HepG2 (cell line): ENCODE results near the gene NGEF. TPM values are rescaled to one million over a fixed set of nuclear protein-coding genes. Genes with fewer than 3 reads are reported as not detected.

Experiments
- ATAC-seq: fragments of 200-7000 bp; cut with Tn5 transposase; 3 replicates; pipeline ENCODE4 v1.9.1; 2020; ENCODE audit warnings: mild to moderate bottlenecking, moderate library complexity
- BruUV-seq: library from RNA; stranded (reverse); fragments of 400-500 nt; replicated peaks from 2 replicates; lab custom pipeline; 2021; lab: Mats Ljungman, UMichigan
- CTCF ChIA-PET: fragments of 300-600 bp; formaldehyde crosslinking; extraction: SDS; loops from one replicate; lab custom pipeline; 2021; ENCODE audit warnings: low total read pairs, inconsistent platforms, low intra/inter-chr PET ratio; lab: Yijun Ruan, JAX
- POLR2A ChIA-PET: fragments of 350-600 bp; sonication (Branson Sonifier 250); formaldehyde crosslinking; loops from one replicate; lab custom pipeline; 2020; ENCODE audit warnings: antibody characterized with exemption, inconsistent platforms; lab: Yijun Ruan, JAX
- DNase-seq: peaks from one replicate; pipeline ENCODE4 v3.0.0-alpha.2; 2015; ENCODE audit warnings: low spot score
- FAIRE-seq: peaks from 3 replicates; lab custom pipeline; 2011; peaks lifted over from hg19 to GRCh38; lab: Jason Lieb, UNC
- H2AFZ ChIP-seq: one replicate; pipeline ENCODE4 v1.6.1; 2011; ENCODE audit warnings: low read length, inconsistent platforms
- H3K27ac ChIP-seq: fragments of 300-600 bp; 3 replicates; pipeline ENCODE4 v1.8.0; 2011; ENCODE audit warnings: mixed run types, mild to moderate bottlenecking, mixed read lengths, low read length, inconsistent platforms; ENCODE audit not compliant: insufficient read depth; ENCODE audit errors: extremely low read length
- H3K27me3 ChIP-seq, 2 experiments: fragments of 200-600 bp in 1 of 2; 2 replicates in 1 of 2; 3 replicates in 1 of 2; pipeline versions ENCODE4 v1.6.0 to v1.8.0; 2011; ENCODE audit warnings: low read length in 2 of 2, mild to moderate bottlenecking in 2 of 2, moderate library complexity in 2 of 2, inconsistent platforms in 1 of 2; ENCODE audit not compliant: insufficient read depth in 2 of 2, control insufficient read depth in 1 of 2
- H3K36me3 ChIP-seq, 2 experiments: fragments of 200-600 bp in 1 of 2; replicated peaks in 1 of 2; 2 replicates in 1 of 2; 3 replicates in 1 of 2; pipeline versions ENCODE4 v1.5.1 to v1.8.0; 2011; ENCODE audit warnings: low read length in 2 of 2, inconsistent platforms in 1 of 2; ENCODE audit not compliant: insufficient read depth in 2 of 2, control insufficient read depth in 1 of 2
- H3K4me1 ChIP-seq: 2 replicates; pipeline ENCODE4 v1.5.1; 2012; ENCODE audit warnings: low read length, inconsistent platforms; ENCODE audit not compliant: insufficient read depth
- H3K4me2 ChIP-seq: 2 replicates; pipeline ENCODE4 v1.6.0; 2011; ENCODE audit warnings: low read depth, low read length, inconsistent platforms
- H3K4me3 ChIP-seq, 3 experiments: fragments of 200-600 bp in 1 of 3; sonication (generic), shearing (Covaris generic) in 1 of 3; replicated peaks in 1 of 3; 2 replicates each; pipeline ENCODE4 v1.5.1; 2011 to 2016; ENCODE audit warnings: low read length in 3 of 3, inconsistent platforms in 2 of 3, low read depth in 2 of 3, mild to moderate bottlenecking in 2 of 3, control low read depth in 1 of 3, mixed read lengths in 1 of 3; ENCODE audit not compliant: insufficient read depth in 1 of 3
- H3K79me2 ChIP-seq: one replicate; pipeline ENCODE4 v1.6.1; 2011; ENCODE audit warnings: low read length, inconsistent platforms; ENCODE audit not compliant: insufficient read depth
- H3K9ac ChIP-seq: 2 replicates; pipeline ENCODE4 v1.6.0; 2011; ENCODE audit warnings: mild to moderate bottlenecking, low read depth, low read length, inconsistent platforms; ENCODE audit not compliant: insufficient read depth
- H3K9me3 ChIP-seq: 2 replicates; pipeline ENCODE4 v1.5.1; 2012; ENCODE audit warnings: mild to moderate bottlenecking, low read length
- H4K20me1 ChIP-seq: 2 replicates; pipeline ENCODE4 v1.6.0; 2011; ENCODE audit warnings: inconsistent platforms, mild to moderate bottlenecking, low read length, moderate library complexity; ENCODE audit not compliant: insufficient read depth
- AHDC1 ChIP-seq: sonication (generic); formaldehyde crosslinking; IDR thresholded peaks from 2 replicates; pipeline ENCODE4 v1.5.1; 2020; ENCODE audit warnings: mild to moderate bottlenecking, missing genetic modification reagents, borderline replicate concordance
- BATF2 ChIP-seq: sonication (generic); formaldehyde crosslinking; IDR thresholded peaks from 2 replicates; pipeline ENCODE4 v1.8.0; 2022; ENCODE audit warnings: mild to moderate bottlenecking, missing genetic modification reagents, moderate library complexity
- ETV5 ChIP-seq: IDR thresholded peaks from 2 replicates; pipeline ENCODE4 v1.6.1; 2018; ENCODE audit warnings: missing biosample characterization, missing genetic modification reagents, inconsistent platforms, borderline replicate concordance
- FOSL2 ChIP-seq: sonication (generic); formaldehyde crosslinking; IDR thresholded peaks from 2 replicates; pipeline ENCODE4 v1.4.0; 2020; ENCODE audit warnings: missing genetic modification reagents
- RBM22 ChIP-seq: fragments of 200-400 bp; formaldehyde crosslinking; optimal IDR thresholded peaks from 2 replicates; pipeline ENCODE3; 2017; ENCODE audit warnings: mild to moderate bottlenecking, low read length, moderate library complexity
- SMAD3 ChIP-seq: sonication (generic); formaldehyde crosslinking; IDR thresholded peaks from 2 replicates; pipeline ENCODE4 v1.4.0; 2020; ENCODE audit warnings: missing genetic modification reagents
- SOX5 ChIP-seq: IDR thresholded peaks from 2 replicates; pipeline ENCODE4 v1.6.1; 2016; ENCODE audit warnings: borderline replicate concordance
- THAP7 ChIP-seq: sonication (generic); formaldehyde crosslinking; IDR thresholded peaks from 2 replicates; pipeline ENCODE4 v1.8.1; 2023; ENCODE audit warnings: mild to moderate bottlenecking, missing genetic modification reagents
- ZNF281 ChIP-seq: sonication (generic); formaldehyde crosslinking; IDR thresholded peaks from 2 replicates; pipeline ENCODE4 v1.4.0; 2020; ENCODE audit warnings: missing genetic modification reagents, borderline replicate concordance
- ZNF772 ChIP-seq: sonication (generic); formaldehyde crosslinking; IDR thresholded peaks from 2 replicates; pipeline ENCODE4 v1.5.0; 2020; ENCODE audit warnings: mild to moderate bottlenecking, missing genetic modification reagents
- WGBS: methylation state at CpG from one replicate; pipeline ENCODE4 v1.1.6; 2017; ENCODE audit warnings: low lambda C conversion rate; 5-methylcytosine and 5-hydroxymethylcytosine counted together
- in situ Hi-C: cut with HindIII; loops from 2 replicates; pipeline ENCODE4 v1.10.0; 2017; ENCODE audit warnings: low pct_unique_long_range_greater_than_20kb; ENCODE audit not compliant: extremely low pct_ligation_motif_present
- intact Hi-C: fragments of 100-400 bp; cut with micrococcal nuclease; formaldehyde crosslinking; loops from one replicate; pipeline ENCODE4 v1.10.0; 2022; ENCODE audit not compliant: unreplicated experiment
- polyA plus RNA-seq, 8 experiments: library from polyadenylated mRNA; depleted of rRNA in 3 of 8; stranded (reverse) in 7 of 8; unstranded in 1 of 8; fragments of >200 nt; fragmentation: Illumina TruSeq in 4 of 8; extraction: Trizol in 4 of 8; gene quantifications; 2 replicates each; pipeline versions ENCODE4 v1.2.1 to v1.2.3, GENCODE V29; 2011 to 2016; ENCODE audit warnings: low read depth in 4 of 8, missing spikeins in 1 of 8, mixed read lengths in 1 of 8; ENCODE audit not compliant: insufficient read depth in 1 of 8
- total RNA-seq, 5 experiments: library from RNA; depleted of rRNA; stranded (reverse); fragments of >200 nt; fragmentation: Illumina TruSeq; extraction: Trizol; gene quantifications; 2 replicates each; pipeline ENCODE4 v1.2.3, GENCODE V29; 2016; ENCODE audit warnings: low read depth in 1 of 5

The NGEF gene
- total and polyA plus RNA-seq, 2 of the 13 experiments (the other 11 are each of a cell fraction or from before 2014, with no cell fraction given): 14.4 to 36.9 TPM

GRCh38 chr2:232838406-232838874 lies 174.6 kb downstream of the NGEF start:
- Histone ChIP-seq H3K27ac (peak overlapping the region; percentile 3), H3K27me3 (no peaks in the 10 kb centered on the region), H3K4me2 (no peak overlapping the region; the same call in 1 of the 2 replicates), H3K9me3 (no peaks in the 10 kb centered on the region), H3K4me3 (no peak overlapping the region), H4K20me1 (no peaks in the 10 kb centered on the region), H3K36me3 (peaks cover 45 to 82% of the 10 kb centered on the region in 2 experiments), H3K79me2 (no peaks in the 10 kb centered on the region), H2AFZ (no peak overlapping the region), H3K9ac (no peak overlapping the region), H3K4me1 (peaks cover 13% of the 10 kb centered on the region)
- peak; percentile 33 for DNase-seq
- ATAC-seq: no peak; the same call in 2 of the 3 replicates
- no peak for FAIRE-seq
- in situ Hi-C loops (no loop called here), intact Hi-C loops (no loop called here)
- ChIA-PET POLR2A (no interaction called here), CTCF (no interaction called here)
- no TSS peak for BruUV-seq
- WGBS: 94% methylated on average over 2 of the region's 2 CpGs
- no peak for TF ChIP-seq THAP7 (CRISPR knock-in tag)
- peak; percentile 73; the same call in 1 of the 2 replicates for TF ChIP-seq ETV5 (CRISPR knock-in tag)
- TF ChIP-seq SMAD3 (CRISPR knock-in tag): no peak
- TF ChIP-seq AHDC1 (CRISPR knock-in tag): no peak
- TF ChIP-seq SOX5 (CRISPR knock-in tag): peak; percentile 24; the same call in 1 of the 2 replicates
- TF ChIP-seq FOSL2: peak; percentile 74
- TF ChIP-seq RBM22: peak; percentile 39
- peak; percentile 68; the same call in 1 of the 2 replicates for TF ChIP-seq ZNF281 (CRISPR knock-in tag)
- TF ChIP-seq ZNF772 (CRISPR knock-in tag): no peak
- TF ChIP-seq BATF2 (CRISPR knock-in tag): no peak
